Suppressor macrophage (primary cell): ENCODE results near the gene ZNF467.
A peak's percentile ranks its signal among the peaks of the same experiment; 100 is the strongest.

ENCODE experiments used
- DNase-seq, 4 experiments: peaks; one replicate each; pipeline ENCODE4 v3.0.0-alpha.2; 2020 to 2022
- total RNA-seq, 17 experiments: gene quantifications; one replicate each; lab custom pipeline; 2026; ENCODE audit warnings: mixed read lengths in 6 of 17, inconsistent platforms in 3 of 17; lab: John Stamatoyannopoulos, UW

The ZNF467 gene
- 0.42 to 14.3 (median 2.3) reads per million in 17 experiments for total RNA-seq

DNA sequence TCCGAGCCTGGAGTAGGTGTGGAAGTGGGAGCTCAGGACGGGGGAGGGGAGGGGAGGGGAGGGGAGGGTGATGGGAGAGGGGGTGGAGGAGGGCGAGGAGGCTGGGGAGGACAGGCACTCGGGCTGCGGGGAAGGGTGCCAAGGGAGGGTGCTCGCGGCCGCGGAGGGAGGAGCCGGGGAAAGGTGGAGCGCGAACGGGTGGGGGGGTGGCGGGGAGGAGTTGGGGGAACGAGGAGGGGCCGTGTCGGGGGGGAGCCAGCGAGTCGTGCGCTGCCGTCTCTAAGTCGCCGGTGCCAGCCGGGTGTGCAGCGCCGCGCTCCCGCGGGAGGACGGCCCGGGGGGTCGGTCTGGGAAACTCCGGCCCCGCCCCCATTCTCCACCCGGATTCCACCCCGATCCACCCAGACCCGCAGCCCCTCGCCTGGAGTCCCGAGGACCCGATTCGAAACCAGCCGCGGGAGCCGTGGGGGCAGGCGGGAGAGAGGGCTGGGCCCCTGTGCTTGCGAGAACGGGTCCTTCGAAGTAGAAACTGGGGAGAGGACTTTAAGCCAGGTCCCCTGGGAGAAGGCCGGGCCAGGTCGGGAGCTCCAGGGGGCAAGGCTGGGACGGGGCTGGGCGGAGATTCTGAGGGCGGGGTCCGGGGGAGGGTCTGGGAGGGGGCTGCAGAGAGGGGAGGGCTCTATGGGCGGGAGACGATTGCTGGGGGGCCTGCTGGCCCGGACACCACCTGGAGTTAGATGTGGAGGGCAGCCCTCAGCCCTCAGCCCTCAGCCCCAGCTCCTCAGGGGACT, at the start of gene ZNF467:
Gene ZNF467, minus strand, starts transcription at position 143 of the 791 bp plus-strand sequence. CDS start 2,556 bp downstream, outside the sequence.
- DNase-seq = peak in 2 of 4 experiments; percentile 44 to 51

DNA sequence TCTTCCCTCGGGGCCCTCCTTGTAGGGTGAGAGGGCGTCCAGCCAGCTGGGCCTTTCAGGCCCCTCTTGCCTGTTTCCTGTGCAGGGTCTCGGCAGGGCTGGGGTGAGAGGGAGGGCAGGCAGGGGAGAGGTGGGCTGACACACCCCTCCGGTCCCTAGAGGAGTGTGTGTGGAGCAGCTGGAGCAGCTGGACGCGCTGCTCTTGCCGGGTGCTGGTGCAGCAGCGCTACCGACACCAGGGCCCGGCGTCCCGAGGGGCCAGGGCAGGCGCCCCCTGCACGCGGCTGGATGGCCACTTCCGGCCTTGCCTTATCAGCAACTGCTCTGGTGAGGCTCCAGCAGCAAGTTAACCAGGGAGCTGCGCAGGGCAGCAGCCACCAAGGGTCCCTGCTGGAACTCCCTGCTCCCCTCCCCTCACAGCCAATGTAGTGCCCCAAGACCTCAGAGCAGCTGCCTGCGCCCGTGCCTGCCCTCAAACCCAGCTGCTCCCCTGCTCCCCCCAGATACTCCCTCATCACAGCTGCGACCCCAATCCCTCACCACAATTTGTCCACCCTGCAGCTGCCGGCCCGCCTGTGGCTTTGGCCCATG, 49.1 kb upstream of the ZNF467 start:
- DNase-seq = no peak

DNA sequence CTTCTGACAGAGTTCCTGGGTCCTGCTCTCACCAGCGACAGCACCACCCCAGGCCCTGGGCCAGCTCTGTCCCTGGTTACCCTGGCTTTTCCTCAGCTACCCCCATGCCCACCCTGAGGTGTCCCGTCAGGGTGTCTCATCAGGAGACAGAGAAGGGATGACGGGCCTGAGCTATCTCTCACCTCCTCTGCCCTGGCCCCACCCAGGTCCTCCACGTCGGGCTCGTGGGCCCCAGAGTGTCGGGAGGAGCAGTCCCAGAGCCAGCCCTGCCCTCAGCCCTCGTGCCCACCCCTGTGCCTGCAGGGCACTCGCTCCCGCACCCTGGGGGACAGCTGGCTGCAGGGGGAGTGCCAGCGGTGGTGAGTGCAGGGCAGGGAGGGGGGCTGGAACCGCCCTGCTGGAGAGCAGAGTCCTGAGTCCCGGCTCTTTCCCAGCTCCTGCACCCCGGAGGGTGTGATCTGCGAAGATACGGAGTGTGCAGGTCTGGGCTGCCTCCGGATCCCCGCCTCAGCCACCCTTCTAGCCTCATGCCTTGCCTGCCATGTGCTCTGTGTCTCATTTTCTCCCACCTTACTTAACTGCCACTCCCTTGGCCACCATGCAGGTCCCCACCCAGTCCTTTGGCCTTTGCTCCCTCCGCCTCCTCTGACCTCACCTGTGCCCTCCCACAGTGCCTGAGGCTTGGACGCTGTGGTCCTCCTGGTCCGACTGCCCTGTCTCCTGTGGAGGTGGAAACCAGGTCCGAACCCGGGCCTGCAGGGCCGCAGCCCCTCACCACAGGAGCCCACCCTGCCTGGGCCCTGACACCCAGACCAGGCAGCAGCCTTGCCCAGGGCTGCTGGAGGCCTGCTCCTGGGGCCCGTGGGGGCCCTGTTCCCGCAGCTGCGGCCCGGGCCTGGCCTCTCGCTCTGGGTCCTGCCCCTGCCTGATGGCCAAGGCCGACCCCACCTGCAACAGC, 48.1 kb upstream of the ZNF467 start:
- no peak for DNase-seq

- DNase-seq = no peak
Observed at GRCh38 chr7:149820622-149821190, 47.3 kb upstream of the ZNF467 start.

DNA sequence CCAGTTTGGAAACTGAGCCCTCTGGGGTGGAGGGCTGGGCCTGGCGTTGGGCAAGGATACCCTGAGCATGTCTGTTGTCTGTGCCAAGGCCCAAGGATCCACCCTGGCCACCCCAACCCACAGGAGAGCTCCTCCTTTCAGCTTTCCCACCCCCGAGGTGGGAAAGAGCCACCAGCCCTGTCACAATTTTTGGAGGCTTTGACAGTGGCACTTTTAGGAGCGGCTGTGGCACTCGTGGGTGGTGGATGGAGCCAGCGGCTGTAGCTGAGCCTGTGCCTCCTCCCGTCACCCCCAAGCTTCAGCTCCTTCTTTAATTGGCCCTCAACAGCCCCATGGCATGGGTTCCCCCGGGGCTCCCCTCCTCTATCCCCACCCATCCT, 46.6 kb upstream of the ZNF467 start:
- no peak for DNase-seq

DNA sequence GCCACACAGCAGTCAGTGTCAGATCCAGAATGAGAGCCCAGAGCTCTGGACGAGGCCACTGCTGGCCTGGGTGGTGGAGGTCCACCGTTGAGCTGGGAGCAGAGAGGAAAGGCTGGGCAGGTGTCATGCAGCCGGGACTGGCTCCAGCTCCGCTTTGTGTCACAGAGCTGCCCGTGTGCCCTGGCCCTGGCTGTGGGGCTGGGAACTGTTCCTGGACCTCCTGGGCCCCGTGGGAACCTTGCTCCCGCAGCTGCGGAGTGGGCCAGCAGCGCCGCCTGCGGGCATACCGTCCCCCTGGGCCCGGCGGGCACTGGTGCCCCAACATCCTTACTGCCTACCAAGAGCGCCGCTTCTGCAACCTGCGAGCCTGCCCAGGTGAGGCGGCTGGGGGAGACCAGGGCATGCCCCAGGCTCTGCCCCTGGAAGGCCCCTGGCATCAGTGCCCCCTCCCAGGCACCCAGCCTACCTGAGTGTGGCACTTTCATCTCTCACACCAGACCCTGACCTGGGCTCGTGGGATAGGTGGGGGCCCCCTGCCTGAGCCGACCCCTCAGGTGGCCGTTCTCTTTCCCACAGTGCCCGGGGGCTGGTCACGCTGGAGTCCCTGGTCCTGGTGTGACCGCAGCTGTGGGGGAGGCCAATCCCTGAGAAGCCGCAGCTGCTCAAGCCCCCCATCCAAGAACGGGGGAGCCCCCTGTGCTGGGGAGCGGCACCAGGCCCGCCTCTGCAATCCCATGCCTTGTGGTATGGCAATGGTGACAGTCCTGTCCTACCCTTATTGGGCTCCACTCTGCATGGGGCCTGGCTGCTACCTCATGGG, 46.0 kb upstream of the ZNF467 start:
- DNase-seq = no peak

DNA sequence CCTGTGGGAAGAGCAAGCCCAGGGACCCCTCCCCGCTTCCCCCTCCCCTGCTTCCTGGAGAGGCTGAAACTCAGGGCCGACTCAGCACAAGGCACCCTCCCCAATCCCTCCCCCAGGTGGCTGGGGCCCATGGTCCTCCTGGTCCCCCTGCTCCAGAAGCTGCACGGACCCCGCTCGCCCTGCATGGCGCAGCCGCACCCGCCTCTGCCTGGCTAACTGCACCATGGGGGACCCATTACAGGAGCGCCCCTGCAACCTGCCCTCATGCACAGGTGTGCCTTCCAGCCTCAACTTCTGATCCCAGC, 45.1 kb upstream of the ZNF467 start:
- DNase-seq = no peak

GRCh38 chr7:149817836-149818535, 44.6 kb upstream of the ZNF467 start:
- no peak for DNase-seq

GRCh38 chr7:149817301-149817771, 43.9 kb upstream of the ZNF467 start:
- DNase-seq = no peak

DNA sequence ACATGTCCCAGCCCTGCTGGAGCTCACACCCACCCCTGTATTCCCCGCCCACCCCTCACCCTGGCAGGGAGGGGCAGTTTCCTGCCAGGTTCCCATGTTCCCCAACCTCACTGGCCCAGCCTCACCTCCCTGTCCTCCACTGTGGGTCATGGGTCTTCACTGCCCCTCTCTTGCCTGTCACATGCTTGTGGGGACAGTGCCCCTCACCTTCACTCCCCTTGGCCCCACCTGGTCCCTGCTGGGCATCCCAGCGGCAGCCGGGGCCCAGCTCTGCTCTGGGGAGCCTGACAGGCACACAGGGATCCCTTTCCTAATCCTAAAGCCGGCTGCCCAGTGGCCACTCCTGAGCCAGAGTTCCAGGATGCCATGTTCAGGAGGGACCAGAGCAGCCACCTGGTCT, 43.4 kb upstream of the ZNF467 start:
- no peak for DNase-seq

- no peak for DNase-seq
Observed at GRCh38 chr7:149816267-149816751, 42.9 kb upstream of the ZNF467 start.

DNA sequence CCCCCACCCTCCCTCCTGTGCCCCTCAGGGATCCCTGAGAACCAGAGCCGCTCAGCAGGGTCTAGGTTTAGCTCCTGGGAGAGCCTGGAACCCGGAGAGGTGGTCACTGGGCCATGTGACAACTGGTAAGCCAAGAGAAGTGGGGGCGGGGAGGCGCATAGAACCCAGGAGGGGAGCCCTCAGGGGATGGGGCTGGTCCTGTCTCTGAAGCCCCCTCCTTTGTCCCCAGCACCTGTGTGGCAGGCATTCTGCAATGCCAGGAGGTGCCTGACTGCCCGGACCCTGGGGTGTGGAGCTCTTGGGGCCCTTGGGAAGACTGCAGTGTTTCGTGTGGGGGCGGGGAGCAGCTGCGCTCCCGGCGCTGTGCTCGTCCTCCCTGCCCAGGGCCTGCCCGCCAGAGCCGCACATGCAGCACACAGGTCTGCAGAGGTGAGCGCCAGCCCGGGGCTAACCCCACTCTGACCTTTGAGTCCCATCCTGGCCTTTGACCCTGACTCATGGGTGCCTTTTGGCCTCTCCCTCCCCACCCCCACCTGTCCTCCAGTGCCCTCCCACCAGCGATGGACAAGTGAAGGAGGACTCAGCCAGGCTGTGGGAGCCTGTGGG, 42.4 kb upstream of the ZNF467 start:
- no peak for DNase-seq

- no peak for DNase-seq
Observed at GRCh38 chr7:149815121-149815520, 41.7 kb upstream of the ZNF467 start.

DNA sequence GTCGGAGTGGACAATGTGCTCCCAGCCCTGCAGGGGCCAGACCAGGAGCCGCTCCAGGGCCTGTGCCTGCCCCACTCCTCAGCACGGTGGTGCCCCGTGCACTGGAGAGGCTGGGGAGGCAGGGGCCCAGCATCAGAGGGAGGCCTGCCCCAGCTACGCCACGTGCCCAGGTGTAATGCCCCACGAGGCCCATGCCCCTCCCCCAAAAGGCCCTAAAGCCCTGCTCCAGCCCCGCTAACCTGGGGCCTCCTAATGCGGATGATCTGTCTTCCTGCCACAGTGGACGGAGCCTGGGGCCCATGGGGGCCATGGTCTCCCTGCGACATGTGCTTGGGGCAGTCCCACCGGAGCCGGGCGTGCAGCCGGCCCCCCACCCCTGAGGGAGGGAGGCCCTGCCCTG, 41.1 kb upstream of the ZNF467 start:
- DNase-seq = no peak

DNA sequence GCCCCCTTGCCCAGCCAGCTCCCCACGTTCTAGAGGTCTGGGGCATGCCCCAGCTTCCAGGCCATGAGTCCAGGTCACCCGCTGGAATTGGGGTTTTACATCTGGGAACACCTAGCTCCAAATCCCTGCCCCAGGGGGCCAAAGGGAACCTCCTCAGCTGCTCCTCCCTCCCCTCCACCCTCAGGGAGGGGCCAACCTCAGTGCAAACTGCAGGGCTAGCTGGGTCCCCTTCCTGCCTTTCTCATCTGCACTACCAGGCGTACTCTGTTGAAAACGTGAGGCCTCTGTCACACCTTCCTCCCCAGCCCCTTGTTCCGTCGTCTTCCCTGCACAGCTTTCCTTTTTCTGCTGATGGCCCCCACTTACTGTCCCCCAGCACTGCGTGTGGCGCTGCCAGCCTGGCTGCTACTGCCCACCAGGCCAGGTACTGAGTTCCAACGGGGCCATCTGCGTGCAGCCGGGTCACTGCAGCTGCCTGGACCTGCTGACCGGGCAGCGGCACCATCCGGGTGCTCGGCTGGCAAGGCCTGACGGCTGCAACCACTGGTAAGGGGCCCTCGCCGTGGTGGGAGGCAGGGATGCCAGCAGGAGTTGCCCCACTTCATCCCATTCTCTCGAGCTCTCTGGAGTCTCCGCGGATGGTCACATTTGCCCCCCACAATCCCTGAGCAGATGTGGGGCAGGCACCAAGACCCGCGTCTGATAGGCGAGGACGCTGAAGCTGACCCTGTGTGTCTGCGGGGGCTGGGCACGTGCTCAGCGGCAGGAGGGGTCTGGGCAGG, 40.1 kb upstream of the ZNF467 start:
- DNase-seq = no peak

GRCh38 chr7:149811831-149812490, 38.6 kb upstream of the ZNF467 start:
- DNase-seq = no peak

DNA sequence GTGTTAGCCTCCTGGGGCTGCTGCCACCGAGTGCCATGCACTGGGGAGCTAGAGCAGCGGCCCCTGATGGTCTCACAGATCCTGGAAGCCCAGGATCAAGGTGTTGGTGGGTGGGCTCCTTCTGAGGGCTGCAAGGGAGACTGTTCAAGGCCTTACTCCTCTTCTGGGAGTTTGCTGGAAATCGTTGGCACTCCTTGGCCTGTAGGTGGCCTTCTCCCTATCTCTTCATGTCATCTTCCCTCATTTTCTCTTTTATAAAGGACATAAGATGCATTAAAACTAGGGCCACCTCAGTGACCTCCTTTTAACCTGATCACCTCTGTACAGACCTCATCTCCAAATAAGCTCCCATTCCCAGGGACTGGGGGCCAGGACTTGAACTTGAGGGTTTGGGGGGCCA, 37.8 kb upstream of the ZNF467 start:
- DNase-seq = peak in 1 of 4 experiments; percentile 7

- DNase-seq = no peak
Observed at GRCh38 chr7:149809215-149809614, 35.8 kb upstream of the ZNF467 start.

- no peak for DNase-seq
Observed at GRCh38 chr7:149808311-149808710, 34.9 kb upstream of the ZNF467 start.
